Lower leg skin (tissue), 3 donors: ENCODE measurements around the gene KCNJ4.

Experiments used
- POLR2A ChIP-seq, 2 donors: fragments of 450-650 bp; IDR thresholded peaks; one replicate each; pipeline ENCODE4 v1.6.1; 2016 to 2017; ENCODE audit warnings: antibody characterized with exemption in 2 of 2, mild to moderate bottlenecking in 1 of 2, moderate library complexity in 1 of 2
- TF ChIP-seq, protein P1 (sequence below), 3 donors: fragments of 450-650 bp; IDR thresholded peaks; one replicate each; pipeline ENCODE4 v1.5.1; 2016; ENCODE audit warnings: antibody characterized with exemption in 3 of 3, mild to moderate bottlenecking in 3 of 3, moderate library complexity in 2 of 3

DNA sequence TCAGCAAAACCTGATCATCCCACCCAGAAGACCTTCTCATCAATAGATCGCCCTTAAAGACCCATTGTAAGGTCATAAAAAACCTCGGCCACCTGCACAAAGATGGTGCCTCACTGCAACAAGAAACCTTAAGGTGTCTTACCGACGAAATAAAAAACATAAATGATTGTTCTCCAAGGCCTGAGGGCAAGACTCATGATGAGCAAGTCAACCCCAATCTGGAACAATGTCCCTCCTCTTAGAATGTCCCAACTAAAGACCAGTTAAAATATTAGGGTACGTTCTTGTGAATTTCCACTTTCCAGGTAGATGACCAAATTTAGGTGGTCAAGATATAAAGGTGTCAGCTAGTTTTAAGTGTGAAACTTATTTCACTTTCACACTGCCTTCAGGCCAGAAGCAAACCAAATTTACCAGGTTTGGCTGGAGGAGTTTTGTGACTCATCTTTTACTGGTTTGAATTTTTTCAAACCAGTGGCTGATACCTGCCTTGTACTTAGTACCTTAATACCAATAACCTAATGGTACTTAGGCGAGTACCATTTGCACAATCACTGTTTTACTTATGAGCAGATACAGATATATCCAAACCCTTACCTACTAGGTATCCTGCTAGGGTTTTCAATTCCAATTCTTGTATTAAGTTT is 27.8 kb upstream of the KCNJ4 start:
- no peak for TF ChIP-seq POLR2A (IDR thresholded peaks at IDR 0.05)
- TF ChIP-seq, protein P1, sequence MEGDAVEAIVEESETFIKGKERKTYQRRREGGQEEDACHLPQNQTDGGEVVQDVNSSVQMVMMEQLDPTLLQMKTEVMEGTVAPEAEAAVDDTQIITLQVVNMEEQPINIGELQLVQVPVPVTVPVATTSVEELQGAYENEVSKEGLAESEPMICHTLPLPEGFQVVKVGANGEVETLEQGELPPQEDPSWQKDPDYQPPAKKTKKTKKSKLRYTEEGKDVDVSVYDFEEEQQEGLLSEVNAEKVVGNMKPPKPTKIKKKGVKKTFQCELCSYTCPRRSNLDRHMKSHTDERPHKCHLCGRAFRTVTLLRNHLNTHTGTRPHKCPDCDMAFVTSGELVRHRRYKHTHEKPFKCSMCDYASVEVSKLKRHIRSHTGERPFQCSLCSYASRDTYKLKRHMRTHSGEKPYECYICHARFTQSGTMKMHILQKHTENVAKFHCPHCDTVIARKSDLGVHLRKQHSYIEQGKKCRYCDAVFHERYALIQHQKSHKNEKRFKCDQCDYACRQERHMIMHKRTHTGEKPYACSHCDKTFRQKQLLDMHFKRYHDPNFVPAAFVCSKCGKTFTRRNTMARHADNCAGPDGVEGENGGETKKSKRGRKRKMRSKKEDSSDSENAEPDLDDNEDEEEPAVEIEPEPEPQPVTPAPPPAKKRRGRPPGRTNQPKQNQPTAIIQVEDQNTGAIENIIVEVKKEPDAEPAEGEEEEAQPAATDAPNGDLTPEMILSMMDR (IDR thresholded peaks at IDR 0.05) = no peak
